Stimulated activated CD8-positive, alpha-beta memory T cell treated with anti-CD3 and anti-CD28 coated beads, Interleukin-15, amount 100 ng/mL, for 1 hour (primary cell): Measurements from ENCODE around the gene PLA2G15.

Source experiments
- DNase-seq: peaks from one replicate; pipeline ENCODE4 v3.0.0-alpha.2; 2020; ENCODE audit warnings: low read depth

Gene PLA2G15

DNA sequence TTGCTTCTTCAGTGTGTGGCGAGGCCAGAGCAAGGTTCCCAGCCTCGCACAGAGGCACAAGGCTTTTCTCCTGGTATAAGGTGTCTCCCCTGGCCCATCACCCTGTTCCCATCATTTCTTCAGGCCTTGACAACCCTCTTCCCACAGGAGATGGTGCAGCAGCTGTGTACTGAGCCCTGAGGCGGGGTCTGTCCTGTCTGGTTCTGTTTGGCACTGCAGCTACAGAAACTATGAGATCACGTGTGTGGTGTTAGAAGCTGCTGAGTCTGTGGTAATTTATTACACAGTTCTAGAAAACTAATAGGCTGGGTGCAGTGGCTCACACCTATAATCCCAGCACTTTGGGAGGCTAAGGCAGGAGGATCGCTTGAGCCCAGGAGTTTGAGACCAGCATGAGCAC, 7.2 kb downstream of the PLA2G15 start:
- no peak for DNase-seq

DNA sequence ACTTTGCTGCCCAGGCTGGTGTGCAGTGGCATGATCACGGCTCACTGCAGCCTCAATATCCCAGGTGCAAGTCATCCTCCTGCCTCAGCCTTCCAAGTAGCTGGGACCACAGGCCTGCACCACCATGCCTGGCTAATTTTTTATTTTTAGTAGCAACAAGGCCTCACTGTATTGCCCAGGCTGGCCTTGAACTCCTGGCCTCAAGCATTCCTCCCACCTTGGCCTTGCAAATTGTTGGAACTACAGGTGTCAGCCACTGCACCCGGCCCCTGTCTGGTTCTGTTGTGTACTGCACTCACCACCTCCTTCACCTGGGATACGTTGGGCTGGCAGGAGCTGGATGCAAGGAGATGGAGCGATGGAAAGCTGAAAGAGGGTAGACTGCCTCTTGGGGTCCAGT, 8.5 kb downstream of the PLA2G15 start:
- no peak for DNase-seq

DNA sequence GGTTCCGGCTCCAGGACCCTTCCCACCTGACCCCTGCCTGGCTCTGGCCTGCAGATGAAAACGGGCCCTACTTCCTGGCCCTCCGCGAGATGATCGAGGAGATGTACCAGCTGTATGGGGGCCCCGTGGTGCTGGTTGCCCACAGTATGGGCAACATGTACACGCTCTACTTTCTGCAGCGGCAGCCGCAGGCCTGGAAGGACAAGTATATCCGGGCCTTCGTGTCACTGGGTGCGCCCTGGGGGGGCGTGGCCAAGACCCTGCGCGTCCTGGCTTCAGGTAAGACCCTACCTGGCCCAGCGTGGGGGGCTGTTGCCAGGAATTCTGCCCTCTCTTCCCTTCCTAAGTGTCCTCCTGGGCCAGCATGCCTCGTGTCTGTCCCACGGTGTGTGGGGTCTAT, 10.5 kb downstream of the PLA2G15 start:
- DNase-seq = no peak

DNA sequence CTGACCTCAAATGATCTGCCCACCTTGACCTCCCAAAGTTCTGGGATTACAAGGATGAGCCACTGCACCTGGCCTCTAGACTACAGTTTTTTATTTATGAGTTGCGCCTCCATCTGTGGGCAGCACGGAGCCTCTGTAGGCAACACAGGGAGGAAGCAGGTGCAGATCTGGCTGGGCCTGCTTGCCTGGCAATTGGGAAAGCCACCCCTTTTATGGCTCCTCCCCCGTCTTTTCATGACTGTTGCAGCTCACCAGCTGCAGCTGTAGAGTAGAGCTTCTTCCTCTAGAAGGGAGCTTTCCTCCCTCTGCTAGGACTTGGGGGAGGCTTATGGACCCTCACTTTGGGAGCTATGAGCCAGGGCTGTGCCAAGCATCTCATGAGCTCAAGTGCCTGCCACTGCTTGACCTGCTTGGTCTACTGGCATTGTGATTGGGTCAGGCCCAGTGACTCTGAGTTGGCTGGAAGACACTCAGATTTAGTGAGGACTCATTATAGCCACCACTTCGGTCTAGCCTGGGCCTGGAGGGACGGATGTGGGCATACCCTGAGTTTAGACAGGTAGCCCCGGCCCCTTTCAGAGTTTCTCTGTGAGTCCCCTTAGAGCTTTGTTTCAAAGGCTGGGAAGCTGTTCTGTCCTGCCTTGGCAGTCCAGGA, 12.2 kb downstream of the PLA2G15 start:
- DNase-seq = no peak

DNA sequence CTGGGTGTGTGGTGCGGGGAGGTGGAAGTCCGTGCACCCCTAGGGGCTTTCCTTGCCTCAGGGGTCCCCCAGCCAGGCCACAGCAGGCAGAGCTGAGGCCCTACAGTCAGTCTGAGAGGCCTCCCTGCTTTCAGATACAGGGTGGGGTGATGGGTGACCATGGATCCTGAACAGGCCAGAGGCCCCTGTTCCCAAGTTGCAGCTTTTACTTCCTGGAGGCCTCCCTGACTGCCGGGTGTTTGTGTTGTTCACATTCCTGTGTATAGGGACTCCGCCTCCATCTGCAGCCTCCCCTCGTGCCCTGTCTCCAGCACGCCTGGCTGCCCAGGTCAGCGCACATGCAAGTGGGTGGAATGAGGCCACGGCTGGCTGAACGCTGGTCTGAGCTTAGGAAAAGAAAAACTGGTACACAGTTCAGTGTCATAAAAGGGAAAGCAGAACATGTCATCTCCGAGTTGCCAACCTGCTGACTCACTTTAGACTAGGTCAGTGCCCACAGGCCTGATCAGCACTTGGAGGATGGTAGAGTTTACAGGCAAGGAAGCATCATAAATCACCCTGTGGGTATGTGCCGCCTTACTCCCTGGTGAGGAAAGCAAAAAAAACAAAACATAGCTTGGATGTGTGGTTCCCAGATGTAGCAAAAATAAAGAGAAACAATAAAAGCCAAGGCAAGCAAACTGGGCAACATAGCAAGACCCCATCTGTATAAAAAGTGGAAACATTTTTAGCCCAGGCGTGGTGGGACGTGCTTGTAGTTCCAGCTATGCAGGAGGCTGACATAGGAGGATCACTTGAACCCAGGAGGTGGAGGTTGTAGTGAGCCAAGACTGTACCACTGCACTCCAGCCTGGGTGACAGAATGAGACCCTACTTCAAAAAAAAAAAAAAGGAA, 13.0 kb downstream of the PLA2G15 start:
- DNase-seq = no peak

DNA sequence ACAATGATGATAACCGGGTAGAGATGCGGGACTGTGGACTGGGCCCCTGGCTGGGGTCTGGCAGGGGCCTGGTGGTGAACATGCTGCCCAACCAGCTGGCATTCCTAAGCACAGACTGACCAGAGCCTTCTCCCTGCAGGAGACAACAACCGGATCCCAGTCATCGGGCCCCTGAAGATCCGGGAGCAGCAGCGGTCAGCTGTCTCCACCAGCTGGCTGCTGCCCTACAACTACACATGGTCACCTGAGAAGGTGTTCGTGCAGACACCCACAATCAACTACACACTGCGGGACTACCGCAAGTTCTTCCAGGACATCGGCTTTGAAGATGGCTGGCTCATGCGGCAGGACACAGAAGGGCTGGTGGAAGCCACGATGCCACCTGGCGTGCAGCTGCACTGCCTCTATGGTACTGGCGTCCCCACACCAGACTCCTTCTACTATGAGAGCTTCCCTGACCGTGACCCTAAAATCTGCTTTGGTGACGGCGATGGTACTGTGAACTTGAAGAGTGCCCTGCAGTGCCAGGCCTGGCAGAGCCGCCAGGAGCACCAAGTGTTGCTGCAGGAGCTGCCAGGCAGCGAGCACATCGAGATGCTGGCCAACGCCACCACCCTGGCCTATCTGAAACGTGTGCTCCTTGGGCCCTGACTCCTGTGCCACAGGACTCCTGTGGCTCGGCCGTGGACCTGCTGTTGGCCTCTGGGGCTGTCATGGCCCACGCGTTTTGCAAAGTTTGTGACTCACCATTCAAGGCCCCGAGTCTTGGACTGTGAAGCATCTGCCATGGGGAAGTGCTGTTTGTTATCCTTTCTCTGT, 14.0 kb downstream of the PLA2G15 start:
- no peak for DNase-seq

DNA sequence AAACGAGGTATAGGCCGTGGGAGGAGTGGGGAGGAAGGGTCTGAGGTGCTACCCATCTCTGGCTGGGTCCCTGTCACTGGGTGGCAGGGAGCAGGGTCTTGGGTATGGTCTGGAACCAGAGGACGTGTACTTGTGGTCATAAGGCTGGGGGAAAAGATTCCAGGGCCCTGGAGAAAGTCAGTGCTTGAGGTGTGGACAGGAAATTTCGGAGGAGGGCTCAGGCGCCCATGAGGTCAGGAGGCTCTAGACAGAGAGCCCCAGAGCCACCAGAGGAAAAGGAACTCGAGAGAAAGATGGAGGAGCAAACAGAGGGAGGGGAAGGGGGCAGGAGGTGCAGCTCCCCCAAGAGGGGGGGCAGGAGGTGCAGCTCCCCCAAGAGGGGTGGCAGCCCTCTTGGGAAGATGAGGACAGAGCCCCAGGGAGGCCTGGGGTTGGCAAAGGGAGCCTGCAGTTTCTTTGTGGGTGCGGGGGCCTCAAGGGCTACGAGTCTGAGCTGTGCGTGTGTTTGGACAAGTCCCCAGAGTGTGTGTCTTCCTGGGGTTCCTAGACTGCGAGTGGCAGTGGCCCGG, 18.5 kb downstream of the PLA2G15 start:
- no peak for DNase-seq

DNA sequence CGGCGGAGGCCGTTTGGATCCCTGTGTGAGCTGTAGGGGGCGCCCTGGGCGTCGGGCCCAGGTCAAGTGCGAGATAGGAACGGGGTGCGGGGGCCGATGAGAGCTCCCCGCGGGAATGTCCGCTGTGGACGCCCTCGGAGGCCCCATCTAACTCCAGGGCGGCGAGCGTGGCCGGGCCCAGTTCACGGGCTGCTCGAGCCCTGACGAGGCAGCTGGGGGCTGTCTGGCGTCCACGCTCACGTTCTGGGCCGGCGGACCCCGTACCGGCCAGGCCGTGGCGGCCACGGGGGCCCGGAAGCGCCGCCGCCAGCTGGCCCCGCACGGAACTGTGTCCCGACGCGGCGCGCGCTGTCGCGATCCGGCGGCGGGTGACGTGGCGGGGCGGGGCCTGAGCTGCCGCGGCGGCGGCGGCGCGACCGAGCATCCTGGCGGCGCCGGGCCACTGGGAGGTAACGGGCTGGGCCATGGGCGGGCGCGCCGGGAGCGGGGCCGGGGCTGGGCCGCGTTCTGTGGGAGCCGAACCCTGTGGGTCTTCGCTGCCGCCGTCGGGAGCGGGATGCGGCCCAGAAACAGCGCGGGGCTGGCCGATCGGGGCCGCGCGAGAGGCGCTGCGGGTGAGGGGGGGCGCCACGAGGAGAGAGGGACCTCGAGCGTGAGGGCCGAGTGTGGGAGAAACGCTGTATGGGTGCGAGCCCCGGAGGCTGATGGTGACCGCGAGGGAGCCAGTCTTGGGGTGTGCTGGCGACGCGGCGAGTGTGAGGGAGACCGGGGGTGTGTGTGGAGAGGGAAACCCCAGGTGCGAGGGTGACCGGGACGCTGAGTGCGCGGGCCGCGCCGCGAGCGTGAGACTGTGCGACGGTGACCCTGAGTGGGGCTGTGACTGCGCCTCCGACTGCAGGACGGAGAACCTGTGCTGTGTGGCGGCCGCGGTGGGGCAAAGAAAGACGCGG, 19.2 kb downstream of the PLA2G15 start, which contains the start of gene SLC7A6:
Gene SLC7A6, plus strand, starts transcription at position 399 of the 950 bp plus-strand sequence. CDS start 10,201 bp downstream, outside the sequence.
- peak; percentile 58 for DNase-seq

DNA sequence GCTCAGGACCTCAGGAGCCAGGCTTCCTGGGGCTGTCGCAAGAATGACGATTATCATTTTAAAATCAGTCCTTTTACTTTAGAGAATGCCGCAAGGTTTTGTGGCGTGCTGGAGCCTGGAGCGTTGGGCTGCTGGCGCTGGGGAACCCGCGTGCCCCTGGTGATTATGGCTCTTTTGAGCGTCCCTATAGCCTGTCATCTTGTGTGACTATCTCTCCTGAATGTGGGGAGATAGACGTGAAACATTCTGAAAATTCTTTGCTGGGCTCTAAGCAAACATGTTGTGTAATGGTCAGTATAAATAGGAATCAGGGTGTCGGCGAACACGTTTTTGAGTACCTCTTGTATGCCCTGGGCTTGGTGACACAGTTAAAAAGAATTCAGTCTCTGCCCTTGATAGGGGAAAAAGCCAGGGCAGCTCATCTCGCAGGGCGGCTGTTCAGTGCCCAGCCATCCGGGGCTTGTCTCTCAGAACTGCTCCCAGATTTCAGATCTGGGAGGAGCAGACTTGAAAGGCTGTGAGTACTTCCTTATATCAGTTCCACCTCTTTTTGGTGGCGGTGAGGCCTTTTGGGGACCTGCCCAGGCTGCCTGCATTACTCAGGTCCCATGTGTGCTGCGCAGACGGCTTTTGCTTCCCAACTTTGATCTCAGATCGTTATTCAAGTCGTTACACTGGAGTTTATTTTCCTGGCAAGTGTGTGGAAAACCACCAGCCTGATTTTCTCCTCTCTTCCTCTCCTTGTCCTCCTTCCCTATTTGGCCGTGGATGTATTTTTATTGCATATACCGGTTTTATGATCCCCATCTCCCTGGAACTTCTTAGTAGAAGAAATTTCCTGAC, 20.1 kb downstream of the PLA2G15 start:
- no peak for DNase-seq

DNA sequence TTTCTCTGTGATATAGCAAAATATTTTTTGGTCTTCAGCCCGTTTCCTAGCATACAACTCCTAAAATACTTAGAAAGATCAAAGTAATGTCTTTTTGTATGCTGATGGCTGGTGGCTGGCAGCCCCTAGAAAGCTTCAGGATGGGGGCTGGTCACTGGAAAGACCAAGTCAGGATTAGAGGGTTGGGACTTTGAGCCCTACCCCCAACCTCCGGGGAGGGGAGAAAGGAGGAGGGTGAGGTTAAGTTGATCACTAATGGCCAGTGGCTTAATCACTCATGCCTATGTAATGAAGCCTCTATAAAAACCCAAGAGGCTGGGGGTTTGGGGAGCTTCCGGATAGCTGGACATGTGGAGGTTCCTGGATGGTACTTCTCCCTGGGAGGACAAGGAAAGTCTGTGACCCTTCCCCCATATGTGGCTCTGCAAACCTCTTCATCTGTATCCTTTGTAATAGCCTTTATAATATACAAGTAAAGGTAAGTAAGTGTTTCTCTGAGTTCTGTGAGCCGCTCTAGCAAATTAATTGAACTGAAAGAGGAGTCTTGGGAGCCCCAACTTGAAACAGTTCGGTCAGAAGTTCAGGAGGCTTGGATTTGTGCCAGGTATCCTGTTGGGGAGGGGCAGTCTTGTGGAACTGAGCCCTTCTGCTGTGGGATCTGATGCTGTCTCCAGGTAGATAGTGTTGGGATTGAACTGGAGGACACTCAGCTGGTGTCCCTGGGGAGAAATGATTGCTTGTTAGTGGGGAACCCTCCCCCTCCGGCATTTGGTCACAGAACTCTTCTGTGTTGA, 22.6 kb downstream of the PLA2G15 start:
- no peak for DNase-seq

DNA sequence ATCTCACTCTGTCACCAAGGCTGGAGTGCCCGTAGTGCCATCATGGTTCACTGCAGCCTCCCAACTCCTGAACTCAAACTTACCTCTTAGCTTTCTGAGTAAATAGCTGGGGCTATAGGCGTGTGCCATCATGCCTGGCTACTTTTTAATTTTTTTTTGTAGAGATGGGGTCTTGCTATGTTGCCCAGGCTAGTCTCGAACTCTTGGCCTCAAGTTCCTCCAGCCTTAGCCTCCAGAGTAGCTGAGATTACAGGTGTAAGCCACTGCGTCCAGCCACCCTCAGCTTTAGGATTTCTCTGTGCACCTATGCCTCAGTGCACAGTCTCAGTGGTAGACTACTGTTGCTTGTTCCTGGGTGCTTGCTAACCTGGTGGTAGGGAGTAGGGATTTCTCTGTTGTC, 24.6 kb downstream of the PLA2G15 start:
- no peak for DNase-seq

DNA sequence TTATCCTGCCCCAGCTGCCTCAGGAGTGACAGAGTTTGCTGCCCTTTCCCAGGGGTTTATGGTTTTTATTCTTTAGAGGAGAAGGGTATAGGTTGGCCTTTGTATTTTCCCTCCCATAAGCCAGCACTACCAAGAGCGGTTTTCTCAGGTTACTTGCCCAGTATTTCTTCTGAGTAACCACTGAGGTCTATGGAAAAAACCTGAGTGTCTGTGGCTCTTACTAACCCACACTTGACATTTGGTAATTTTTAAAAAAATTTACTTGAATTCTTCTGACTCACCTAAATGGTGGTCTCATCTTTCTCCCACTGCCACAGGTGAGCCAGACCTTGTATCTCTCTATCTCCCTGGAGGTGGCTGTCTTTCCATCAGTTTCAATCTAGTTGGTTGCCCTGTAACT, 25.2 kb downstream of the PLA2G15 start:
- DNase-seq = no peak

DNA sequence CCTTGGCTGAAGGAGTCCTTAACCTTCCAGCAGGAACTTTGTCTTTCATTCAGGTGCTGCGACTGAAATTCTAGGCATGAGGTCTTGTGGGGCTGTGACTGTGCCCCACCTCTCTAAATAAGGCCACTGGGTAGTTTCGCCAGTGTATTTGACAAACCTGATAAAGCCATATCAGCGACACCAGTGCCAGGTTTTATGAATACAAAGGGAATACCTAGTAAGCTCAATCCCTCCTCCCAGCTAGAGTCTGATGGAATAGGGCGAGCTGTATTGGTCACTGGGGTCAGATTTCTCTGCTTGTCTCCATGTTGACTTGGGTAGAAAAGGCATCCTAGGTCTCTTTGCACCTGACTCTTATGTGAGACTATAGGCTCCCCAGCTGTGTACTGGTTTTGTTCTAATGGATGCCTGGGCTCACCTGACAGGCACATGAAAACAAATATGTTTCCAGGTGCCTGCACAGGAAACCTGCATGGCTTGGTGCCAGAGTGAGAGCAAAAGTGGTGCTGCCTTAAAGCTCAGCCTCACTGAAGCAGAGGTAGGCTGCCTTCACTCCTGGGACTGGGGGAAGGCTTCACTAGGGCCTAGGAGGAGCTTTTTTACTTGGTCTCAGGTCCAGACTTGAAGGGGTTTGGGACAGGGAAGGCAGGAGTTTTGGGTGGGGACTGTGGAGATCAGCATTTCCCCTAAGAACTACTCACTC, 27.5 kb downstream of the PLA2G15 start:
- DNase-seq = no peak

DNA sequence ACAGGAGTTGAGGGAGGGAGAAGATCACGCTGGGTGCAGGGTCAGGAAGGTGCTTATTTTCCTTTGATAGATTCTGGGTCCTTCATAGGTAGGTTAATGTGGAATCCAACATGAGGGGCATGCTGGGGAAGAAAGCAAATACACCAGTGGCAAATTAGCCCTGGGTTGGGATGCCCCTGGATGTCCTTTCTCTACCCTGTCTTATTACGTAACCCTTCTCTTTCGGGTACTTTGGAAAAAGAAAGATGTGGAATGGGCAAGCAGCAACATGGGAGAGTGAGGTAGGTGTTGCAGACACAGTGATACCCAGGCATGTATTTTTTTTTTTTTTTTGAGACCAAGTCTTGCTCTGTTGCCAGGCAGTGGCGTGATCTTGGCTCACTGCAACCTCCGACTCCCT, 28.3 kb downstream of the PLA2G15 start:
- DNase-seq = no peak

DNA sequence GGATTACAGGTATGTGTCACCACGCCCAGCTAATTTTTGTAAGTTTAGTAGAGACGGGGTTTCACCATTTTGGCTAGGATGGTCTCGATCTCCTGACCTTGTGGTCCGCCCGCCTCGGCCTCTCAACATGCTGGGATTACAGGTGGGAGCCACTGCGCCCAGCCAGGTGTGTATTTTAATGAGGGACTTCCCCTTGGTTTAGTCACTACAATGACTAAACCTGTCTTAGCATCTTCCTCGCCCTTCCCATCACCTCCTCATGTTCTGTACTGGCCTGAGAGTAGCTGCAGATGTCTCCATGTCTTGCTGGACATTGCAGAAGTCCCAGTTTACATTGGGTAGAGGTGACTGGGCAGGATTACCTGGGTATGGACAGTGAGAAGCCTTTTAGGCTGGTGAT, 28.7 kb downstream of the PLA2G15 start:
- DNase-seq = no peak

DNA sequence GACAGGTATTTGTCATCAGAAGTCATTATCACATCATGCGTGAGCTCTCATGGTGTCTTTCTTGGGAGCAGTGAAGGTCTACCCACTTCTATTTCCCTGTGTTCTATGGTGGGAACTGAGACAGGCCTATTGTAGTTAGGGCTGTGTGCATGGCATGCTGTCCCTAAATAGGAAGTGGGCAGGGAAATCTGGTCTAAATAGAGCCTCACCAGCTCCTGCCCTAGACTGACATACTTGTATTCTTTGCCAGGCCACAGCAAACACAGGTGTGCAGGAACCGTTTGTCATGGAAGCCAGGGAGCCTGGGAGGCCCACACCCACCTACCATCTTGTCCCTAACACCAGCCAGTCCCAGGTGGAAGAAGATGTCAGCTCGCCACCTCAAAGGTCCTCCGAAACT, 29.3 kb downstream of the PLA2G15 start:
- no peak for DNase-seq

DNA sequence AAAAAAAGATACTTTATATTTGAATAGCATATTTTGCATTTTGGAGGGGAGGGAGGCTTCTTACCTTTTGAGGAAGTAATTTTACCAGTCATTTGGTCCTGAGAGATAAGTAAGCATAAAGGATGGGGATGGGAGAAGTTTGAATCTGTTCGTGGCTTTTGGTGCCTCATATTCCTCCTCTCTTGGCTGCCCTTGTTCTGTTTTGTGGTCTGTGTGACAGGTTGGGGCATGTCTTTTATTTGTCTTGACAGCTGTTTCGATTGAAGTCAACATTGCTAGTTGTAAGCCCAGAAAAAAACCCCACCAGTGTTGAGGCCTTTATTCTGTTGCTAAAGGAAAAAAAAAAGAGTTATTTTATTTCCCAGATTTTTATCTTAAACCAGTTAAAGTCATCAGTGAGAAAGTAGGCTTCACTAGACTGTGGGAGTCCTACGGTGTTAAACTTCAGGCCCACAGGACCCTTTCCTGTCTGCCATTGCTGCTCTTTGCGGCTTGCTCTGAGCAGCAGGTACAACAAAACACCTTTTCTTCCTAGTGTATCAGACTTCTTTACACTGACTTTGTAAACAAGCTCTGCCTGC, 30.5 kb downstream of the PLA2G15 start:
- no peak for DNase-seq

DNA sequence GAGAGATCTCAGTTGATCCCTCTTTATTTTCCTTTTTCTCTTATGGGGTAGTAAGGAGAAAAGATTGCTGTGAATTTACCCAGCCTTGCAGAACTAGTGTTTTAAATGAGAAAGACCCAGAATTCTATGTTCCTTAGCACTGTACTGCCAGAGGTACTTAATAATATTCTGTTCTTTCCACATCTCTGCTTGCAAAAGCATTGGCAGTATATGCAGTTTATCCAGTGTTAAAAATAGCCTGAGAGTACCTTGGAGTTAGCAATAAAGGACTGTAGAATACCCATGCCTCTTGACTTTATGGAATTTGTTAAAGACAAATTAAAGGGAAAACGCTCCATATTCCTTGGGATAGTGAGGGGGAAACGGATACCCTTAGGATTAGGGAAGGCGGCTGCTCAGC, 31.1 kb downstream of the PLA2G15 start:
- DNase-seq = no peak
